ENCODE data around the gene HOXA10.

Gene HOXA10

DNA sequence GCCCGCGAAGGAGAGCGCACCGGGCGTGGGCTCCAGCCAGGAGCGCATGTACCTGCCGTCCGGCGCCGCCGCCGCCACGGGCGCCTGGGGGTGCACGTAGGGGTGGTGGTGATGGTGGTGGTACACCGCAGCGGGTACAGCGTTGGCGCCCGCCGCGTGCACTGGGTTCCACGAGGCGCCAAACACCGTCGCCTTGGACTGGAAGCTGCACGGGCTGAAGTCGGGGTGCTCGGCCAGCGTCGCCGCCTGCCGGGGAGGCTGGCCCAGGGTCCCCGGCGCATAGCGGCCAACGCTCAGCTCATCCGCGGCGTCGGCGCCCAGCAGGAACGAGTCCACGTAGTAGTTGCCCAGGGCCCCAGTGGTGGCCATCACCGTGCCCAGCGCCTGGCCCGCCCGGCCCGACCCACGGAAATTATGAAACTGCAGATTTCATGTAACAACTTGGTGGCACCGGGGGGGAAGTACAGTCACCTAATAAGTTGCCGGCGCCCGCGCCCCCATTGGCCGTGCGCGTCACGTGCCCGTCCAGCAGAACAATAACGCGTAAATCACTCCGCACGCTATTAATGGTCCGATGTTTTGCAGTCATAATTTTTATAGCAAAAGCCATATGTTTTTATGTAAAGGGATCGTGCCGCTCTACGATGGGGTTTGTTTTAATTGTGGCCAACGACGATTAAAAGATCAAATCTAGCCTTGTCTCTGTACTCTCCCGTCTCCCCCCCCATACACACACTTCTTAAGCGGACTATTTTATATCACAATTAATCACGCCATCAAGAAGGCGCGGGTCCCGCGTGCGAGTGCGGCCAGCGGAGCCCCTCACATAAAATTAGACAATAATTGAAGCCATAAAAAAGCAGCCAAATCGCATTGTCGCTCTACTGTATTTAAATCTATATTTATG, 8.8 kb downstream of the HOXA10 start, which contains the start of gene HOXA9:
Gene HOXA9, minus strand, starts transcription at position 449 of the 907 bp plus-strand sequence. Its CDS starts 80 bp downstream, at position 369.
- DNase-seq: no peak

DNA sequence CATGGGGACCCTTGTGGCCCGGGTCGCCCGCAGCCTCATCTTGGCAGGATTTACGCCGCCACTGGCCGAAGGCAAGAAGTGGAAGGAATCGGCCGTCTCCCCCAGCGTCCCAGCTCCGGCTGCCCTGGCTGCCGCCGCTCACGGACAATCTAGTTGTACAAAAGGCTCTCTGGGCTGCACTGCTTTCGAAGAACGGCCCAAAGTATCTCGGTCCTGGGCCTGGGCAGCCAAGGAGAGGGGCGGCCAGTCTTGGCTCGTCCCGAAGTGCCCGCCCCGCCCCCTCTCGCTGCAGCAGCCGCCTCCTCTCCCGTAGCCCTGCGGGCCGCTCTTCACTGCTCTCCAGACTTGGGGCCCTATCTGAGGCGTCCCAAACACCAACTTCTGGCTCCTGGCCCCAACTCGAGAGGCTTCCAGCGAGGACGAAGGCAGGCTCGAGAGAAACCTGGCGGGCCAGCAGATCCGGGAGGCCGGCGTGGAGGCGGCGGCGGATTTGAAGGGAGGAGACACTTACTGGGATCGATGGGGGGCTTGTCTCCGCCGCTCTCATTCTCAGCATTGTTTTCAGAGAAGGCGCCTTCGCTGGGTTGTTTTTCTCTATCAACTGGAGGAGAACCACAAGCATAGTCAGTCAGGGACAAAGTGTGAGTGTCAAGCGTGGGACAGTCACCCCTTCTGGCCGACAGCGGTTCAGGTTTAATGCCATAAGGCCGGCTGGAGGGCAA, 9.6 kb downstream of the HOXA10 start:
- no peak for DNase-seq

DNA sequence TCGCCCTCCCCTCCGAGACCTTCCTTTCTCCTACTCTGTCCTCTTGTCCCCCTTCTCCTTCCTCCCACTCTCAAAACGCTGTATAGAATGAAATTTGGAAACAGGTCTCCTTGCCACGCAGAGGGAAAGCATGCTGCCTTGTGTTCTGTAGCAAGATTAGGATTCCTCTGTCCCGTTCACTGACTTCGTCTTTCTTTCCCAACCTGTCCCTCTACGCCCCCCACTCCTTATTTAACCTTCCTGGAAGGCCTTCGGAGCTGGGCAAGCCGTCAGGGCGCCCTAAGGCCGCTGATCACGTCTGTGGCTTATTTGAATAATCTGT, 10.1 kb downstream of the HOXA10 start:
- DNase-seq: no peak

DNA sequence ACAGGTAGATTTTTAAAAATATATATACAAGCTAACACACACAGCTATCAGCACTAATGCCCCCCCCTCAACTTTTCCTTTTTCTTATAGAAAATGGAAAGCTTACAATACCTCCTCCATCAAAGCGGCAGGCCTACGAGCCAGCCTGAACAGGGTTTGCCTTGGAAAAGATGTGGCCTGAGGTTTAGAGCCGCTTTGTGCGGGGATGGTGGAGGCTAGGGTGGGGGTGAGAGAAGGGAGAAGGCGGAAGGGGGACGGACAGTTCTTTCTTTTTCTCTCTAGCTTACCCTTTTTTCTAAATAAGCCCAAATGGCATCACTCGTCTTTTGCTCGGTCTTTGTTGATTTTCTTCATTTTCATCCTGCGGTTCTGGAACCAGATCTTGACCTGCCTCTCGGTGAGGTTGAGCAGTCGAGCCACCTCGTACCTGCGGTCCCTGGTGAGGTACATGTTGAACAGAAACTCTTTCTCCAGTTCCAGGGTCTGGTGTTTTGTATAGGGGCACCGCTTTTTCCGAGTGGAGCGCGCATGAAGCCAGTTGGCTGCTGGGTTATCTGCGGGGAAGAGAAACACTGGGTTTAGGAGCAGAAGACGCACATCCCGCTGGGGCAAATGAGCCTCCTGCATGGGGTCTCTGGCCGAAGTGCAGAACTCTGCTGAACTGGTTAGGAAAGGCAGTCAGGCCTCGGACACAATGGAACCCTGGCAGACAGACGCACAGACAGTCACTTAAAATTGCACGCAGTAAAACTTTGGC, 10.7 kb downstream of the HOXA10 start:
- no peak for DNase-seq

DNA sequence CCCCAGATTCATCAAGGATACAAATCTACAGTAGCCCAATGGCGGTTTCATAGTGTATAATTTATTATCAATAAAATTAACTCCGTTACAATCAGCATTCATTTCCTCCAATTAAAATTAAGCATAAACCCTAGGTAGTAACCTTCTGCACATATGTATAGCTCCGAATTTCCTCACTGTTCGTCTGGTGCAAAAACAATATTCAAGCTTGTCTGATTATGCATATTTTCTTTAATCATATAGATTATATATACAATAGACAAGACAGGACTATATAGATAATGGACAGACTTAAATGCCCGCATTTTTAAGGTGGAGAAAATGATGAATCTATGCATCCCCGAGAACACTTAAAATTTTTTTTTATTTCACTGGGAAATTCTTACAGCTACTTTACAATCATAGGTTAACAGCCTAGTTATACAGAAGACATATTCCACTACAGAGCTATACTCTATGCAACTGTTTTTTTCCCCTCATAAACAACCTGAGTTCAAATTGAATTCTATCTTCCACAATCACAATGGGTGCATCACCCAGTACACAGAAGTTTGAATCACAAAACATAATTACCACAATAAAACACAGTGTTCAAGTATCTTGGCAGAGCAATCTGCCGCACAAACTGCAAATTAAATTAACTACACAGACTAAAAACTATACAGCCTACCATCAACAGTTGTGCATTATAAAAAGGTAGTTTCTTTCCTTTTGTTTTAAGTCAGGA, 11.4 kb downstream of the HOXA10 start:
- DNase-seq: no peak

DNA sequence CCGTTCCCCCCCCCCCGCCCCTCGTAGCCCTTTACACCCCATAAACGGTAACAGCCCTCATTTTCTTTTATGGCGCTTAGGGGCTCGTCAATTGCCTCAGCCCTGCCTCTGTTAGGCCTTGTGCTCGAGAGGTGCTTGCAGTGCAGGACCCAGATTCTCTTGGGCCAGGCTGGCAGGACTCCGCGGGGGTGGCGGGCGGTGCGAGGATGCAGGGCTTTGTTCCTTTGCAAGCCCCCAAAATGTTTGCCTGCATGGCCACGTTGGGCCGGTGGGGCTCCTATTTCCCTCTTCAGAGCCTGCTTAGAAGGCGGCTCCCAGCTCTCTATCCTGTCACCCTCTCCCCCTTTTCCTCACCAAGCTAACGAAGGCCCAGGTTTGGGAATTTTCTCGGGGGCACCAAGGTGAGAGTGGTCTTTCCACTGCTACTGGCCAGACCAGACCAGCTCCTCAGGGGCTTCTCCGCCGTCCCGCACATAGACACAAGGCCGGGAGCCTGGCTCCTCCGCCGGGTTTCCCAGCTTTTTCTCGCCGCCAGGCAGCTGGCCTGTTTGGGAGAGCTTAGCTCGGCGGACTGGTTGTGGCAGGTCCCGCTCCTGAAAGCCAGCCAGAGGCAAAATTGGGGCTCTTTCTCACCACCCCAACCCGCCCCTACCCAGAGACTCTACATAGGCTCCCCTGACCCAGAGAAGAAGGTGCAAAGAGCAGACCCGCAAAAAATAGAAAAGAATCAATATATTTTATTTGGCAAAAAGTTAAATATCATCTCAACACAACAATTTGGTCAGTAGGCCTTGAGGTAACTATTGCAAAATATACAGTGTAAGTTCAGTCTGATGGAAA, 12.2 kb downstream of the HOXA10 start:
- no peak for DNase-seq

DNA sequence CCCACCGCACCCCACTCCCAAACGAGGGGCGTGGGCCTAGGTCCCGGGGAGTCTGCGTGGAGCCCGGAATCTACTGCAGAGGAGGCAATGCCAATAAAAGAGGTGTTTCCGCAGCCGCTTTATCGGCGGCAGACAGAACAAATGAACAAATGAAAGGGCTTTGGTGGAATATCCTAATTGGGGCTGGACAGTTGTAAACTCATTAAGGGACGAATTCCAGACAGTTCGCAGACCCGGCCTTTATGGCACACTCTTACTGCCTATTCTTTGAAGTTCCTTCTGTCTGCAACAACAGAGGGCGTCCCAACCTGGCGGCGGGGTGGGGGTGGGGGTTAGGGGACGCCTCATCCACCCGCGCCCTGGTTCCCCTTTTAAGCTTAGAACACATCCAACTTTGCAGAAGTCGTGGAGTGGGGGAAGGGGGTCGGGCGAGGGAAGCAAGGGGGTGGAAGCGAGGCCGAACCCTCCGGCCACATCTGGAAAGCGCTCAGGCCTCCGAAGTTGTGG, 12.9 kb downstream of the HOXA10 start:
- no peak for DNase-seq

DNA sequence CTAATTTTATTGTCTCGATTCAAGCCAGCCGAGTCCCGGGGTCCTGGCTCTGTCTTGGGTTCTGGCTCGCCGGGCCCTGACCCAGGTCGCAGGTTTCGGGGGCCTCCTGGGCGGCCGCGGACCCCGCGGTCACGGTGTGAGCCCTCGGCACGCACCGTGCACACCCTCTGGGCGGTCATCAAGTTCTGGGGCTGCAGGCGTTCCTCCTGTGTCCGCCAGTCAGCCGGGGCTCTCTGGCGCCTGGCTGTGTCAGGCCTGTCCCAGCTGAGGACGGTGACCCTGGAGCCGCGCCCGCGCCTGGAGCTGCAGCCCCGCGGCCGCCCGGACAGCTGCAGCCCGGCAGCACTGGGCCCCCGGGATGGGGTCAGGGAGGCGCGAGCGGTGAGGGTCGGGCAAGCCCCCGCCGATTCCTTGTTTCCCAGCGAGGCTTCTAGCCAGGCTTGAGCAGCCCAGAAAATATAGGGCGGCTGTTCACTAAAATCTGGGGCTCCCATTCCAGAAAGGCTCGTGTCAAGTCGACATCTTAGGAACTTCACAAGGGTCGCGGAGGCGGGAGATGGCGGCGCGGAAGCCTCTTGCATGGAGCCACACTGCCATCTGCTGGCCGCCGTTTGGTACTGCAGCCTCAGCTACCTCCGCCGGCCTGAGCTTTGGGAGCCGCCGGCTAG, 13.4 kb downstream of the HOXA10 start:
- DNase-seq: peak in 1 of 2 experiments; percentile 15

DNA sequence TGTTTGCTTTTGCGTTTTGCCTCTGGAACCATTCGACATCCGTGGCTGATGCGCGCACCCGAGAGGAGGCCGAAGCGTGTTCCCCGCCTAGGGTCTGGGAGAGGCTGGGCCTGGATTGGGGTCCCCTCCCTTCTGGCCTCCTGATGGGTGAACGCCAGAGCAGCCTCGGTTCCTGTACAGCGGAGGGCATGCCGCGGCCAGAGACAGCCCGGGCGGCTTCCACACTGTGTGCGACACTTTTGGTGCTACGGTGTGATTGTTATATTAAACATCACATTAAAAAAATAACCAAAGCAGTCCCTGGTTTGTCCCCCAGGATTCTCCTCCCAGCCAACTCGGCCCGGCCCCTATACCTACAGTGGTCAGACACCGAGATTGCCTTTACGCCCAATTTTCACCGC, 14.0 kb downstream of the HOXA10 start:
- DNase-seq: no peak

DNA sequence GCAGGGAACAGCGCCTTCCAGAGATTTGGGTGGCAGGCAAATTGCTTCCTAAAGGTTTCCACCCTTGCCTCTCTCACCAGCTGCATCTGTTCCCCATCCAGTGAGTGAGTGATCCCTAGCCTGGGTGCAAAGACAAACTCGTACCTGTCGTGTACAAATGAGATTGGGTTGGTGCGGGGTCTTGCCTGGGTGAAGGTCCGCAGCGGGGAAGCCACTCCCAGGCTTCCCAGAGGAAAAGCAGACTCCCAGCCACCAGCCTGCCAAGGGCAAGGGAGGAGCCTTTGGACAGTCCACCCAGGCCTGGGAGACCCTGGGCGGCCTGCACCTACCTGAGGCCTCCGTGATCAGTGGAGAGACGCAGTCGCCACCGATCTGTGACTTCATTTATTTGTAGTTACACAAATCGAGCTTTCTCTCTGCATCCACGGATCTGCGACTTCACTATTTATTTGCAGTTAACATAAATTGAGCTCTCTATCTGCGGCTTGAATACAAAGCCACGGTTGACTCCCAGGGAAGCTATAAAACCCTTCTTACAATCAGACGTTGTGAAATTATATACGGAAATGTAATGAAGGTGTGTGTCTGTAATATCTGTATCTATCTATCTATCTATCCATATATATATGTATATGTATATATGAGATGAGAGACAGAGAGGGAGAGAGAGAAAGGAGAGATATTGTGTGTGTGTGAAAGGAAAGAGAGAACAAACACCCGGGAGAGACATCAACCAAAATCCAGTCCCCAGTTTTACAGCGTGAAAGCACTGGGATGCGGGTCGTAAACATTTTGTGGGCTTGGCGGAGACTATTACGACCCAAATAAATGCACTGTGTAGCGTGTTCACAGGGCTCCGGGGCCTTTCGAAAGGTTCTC, 14.6 kb downstream of the HOXA10 start:
- DNase-seq: no peak

DNA sequence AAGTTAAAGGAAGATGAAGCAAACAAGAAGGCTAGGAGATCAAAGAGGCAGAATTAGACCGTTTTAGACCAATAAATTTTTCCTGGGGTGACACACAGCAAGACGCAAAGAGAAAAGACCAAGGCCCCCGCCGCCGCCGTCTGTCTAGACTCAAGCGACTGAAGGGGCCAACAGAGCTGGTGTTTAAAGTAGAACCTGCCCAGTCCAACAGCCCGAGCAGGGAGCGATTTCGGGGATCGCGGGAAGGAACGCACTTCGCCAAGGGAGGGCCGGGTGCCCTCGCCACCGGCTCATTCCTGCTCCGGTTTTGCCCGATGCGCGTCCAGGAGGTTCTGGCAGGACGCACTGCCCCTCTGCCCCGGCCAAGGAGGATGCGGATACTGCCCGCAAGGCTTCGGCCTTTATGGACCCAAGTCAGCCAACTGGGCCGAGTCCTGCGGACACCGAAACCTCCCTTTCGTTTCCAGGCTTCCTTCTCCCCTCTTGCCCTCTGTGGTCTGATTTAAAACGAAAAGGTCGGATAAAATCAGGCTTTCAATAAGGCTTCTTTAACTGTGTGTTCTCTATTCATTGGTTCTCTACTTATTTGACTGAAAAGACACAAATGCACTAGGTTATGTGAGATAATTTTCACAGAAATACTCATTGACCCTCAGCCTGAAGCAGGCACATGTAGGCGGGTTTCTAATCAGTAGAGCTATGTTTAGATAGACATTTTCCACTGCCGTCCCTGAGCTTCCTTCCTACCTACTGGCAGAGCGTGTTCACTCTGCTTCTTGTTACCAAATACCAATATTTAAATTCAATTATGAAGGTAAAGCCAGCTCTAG, 15.5 kb downstream of the HOXA10 start:
- DNase-seq: no peak

DNA sequence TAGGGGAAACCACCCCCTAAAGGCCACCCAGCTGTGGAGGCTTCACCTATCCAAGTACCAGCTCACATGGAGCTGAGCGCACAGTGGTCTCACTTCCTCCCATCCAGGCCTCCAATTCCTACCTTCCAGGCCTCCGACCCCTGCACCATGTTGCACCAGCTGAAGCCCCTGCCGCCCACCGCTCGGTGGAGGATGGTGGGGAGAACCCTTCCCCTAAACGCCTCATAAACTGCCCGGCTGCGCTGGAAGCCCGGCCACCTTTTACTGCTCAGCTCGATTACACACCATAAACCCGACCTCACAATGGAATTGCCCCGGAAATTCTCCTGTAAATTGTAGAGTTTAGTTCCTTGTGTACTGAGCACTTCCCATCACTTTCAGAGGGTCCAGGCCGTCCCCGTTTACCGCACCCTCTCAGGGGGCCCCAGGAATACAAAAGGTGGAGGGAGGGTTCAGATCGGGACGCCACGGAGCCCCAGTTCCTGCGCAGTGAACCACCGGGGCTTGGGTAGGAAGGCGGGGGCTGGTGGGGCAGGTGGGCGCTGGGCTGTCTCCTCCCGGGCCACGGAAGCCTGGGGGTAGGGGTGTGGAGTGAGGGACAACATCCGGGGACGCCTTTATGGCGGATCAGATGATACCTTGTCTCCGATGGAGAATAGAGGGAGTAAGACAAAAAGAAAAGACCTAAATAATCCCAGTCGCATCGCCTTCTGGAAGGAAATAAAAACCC, 16.3 kb downstream of the HOXA10 start:
- DNase-seq: no peak

DNA sequence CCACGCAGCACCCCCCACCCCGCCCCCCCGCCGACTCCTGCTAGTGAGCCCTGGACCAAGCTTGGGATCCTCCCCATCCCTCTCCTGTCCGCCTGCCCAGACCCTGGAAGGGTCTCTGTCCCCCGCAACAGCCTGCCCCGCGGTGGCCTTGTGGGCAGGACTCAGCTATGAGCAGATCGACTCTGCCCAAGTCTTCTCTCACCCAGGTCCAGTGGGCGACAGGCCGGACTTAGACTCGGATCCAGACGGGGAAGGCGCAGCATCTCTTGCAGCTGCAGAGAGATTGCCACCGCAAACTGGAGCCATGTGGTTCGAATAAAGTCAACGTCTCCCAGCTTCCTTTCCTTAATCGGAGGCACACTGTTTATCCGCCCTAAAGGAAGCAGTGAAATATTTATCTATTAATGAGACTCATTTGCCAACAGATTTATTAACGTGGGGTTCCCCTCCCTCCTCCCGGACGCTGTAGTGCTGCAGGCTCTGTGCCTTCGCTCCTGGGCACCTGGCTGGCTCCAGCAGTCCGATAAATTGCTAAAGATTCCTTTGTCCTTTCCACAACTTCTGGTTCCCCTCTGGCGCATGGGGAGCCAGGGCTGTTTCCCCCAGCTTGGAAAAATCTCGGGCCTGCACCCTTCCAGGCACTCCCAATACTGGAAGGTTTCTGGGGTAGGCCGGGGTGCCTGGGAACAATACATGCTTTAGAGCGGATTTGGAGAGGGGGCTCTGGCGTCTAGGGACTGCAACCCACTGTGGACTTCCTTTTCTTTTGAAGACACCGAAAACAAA, 17.0 kb downstream of the HOXA10 start:
- no peak for DNase-seq

DNA sequence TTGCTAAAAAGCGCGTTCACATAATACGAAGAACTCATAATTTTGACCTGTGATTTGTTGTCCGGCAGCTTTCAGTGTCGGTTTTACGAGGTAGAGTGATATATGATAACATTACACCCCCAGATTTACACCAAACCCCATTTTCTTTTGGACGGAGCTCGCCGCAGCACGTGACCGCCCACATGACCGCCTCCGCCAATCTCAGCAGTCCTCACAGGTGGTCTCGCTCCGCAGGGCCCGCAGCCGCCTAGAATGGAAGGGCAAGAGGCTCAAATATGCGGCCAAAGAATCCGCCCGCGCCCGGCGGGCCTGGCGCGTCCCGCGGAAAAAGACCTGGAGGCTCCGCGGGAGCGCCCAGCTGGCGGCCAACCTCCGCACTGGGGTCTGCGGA, 17.6 kb downstream of the HOXA10 start, which contains the start of gene HOXA7:
Gene HOXA7, minus strand, starts transcription at position 168 of the 391 bp plus-strand sequence. Its CDS starts 130 bp downstream, at position 38.
- DNase-seq: no peak

DNA sequence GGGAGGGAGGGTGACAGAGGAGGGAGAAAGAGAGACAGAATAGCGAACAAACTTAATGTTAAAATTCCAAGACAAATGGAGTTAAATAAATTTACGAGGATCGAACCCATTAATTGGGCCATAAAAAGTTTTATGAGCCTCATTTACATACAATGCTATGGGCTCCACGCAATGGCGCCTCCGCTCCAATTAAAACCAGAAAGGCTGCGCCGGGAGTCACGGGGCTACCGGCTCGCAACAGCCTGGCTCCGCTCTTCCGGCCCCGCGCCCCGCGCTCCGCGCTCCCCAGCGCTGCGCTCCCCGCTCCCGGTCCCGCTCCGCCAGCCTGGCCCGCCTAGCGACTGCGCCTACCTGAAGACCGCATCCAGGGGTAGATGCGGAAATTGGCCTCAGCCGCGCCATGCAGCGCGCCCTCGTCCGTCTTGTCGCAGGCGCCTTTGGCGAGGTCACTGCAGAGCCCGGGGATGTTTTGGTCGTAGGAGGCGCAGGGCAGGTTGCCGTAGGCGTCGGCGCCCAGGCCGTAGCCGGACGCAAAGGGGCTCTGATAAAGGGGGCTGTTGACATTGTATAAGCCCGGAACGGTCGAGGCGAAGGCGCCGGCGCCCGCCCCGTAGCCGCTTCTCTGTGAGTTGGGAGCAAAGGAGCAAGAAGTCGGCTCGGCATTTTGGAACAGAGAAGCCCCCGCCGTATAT, 18.2 kb downstream of the HOXA10 start:
- DNase-seq: no peak

Measured in cerebellar nuclear complex (tissue), 1 donor.